GM23248 (cell line): Measurements from ENCODE around the gene TFRC. TPM values are rescaled to one million over a fixed set of nuclear protein-coding genes. Genes with fewer than 3 reads are reported as not detected.

Source experiments
- DNase-seq: peaks from one replicate; pipeline ENCODE4 v3.0.0-alpha.2; 2015
- H2AFZ ChIP-seq: fragments of 200-600 bp; sonication (generic); 2 replicates; pipeline ENCODE4 v1.6.1; 2016; ENCODE audit warnings: antibody characterized with exemption
- H3F3A ChIP-seq: fragments of 200-600 bp; sonication (generic); 2 replicates; pipeline ENCODE4 v1.6.1; 2016; ENCODE audit warnings: mild to moderate bottlenecking, antibody characterized with exemption, mixed run types; ENCODE audit not compliant: insufficient read depth
- H3K27ac ChIP-seq: fragments of 200-600 bp; sonication (generic); 2 replicates; pipeline ENCODE4 v1.5.1; 2016; ENCODE audit warnings: mild to moderate bottlenecking
- H3K27me3 ChIP-seq: fragments of 200-600 bp; sonication (generic); replicated peaks from 2 replicates; pipeline ENCODE4 v1.6.1; 2016; ENCODE audit warnings: mild to moderate bottlenecking; ENCODE audit not compliant: insufficient read depth
- H3K36me3 ChIP-seq: fragments of 200-600 bp; sonication (generic); 2 replicates; pipeline ENCODE4 v1.6.1; 2016; ENCODE audit warnings: low read depth, mild to moderate bottlenecking
- H3K4me1 ChIP-seq: fragments of 200-600 bp; sonication (generic); 2 replicates; pipeline ENCODE4 v1.6.1; 2016; ENCODE audit warnings: mild to moderate bottlenecking; ENCODE audit not compliant: insufficient read depth
- H3K4me2 ChIP-seq: fragments of 200-600 bp; sonication (generic); one replicate; pipeline ENCODE4 v1.6.1; 2016; ENCODE audit warnings: mild to moderate bottlenecking; ENCODE audit not compliant: unreplicated experiment
- H3K4me3 ChIP-seq: fragments of 200-600 bp; sonication (generic); 2 replicates; pipeline ENCODE4 v1.5.1; 2016; ENCODE audit warnings: mild to moderate bottlenecking
- H3K79me2 ChIP-seq: fragments of 200-600 bp; sonication (generic); 2 replicates; pipeline ENCODE4 v1.6.1; 2016; ENCODE audit warnings: mild to moderate bottlenecking; ENCODE audit not compliant: insufficient read depth
- H3K9ac ChIP-seq: fragments of 200-600 bp; sonication (generic); 2 replicates; pipeline ENCODE4 v1.6.1; 2016; ENCODE audit warnings: mild to moderate bottlenecking
- H3K9me2 ChIP-seq: fragments of 200-600 bp; sonication (generic); 2 replicates; pipeline ENCODE4 v1.6.1; 2016; ENCODE audit warnings: mixed run types, mild to moderate bottlenecking, moderate library complexity; ENCODE audit not compliant: insufficient read depth
- H3K9me3 ChIP-seq: fragments of 200-600 bp; sonication (generic); one replicate; pipeline ENCODE4 v1.6.1; 2017; ENCODE audit warnings: low read depth
- H4K20me1 ChIP-seq: fragments of 200-600 bp; sonication (generic); 2 replicates; pipeline ENCODE4 v1.6.0; 2016; ENCODE audit not compliant: insufficient read depth
- EZH2 ChIP-seq: fragments of 200-600 bp; sonication (generic); IDR thresholded peaks from 2 replicates; pipeline ENCODE4 v1.6.1; 2018; ENCODE audit warnings: antibody characterized with exemption, mild to moderate bottlenecking; ENCODE audit not compliant: insufficient read depth, poor library complexity, severe bottlenecking
- EZH2phosphoT487 ChIP-seq: fragments of 200-600 bp; sonication (generic); IDR thresholded peaks from 2 replicates; pipeline ENCODE4 v1.6.1; 2018; ENCODE audit warnings: antibody characterized with exemption, moderate library complexity, mild to moderate bottlenecking, low read depth; ENCODE audit not compliant: insufficient read depth
- WGBS, 2 experiments: methylation state at CpG; one replicate each; pipeline ENCODE4 v1.1.6; 2015 to 2017; ENCODE audit warnings: low lambda C conversion rate in 2 of 2, low coverage in 1 of 2; ENCODE audit errors: missing lambda C conversion rate in 2 of 2; 5-methylcytosine and 5-hydroxymethylcytosine counted together
- in situ Hi-C: fragments of 300-500 bp; cut with MboI; formaldehyde crosslinking; loops from 2 replicates; pipeline ENCODE4 v1.15.0; 2020
- polyA plus RNA-seq: library from polyadenylated mRNA; unstranded; fragments of >200 nt; fragmentation: Nextera tagmentation; extraction: Ambion mirVana; gene quantifications from 2 replicates; pipeline ENCODE4 v1.2.1, GENCODE V29; 2016
- total RNA-seq: library from RNA; depleted of rRNA; stranded (reverse); fragments of >200 nt; shearing (Covaris generic); gene quantifications from 2 replicates; pipeline ENCODE4 v1.2.3, GENCODE V29; 2014

The TFRC gene
- total and polyA plus RNA-seq, 2 experiments from 2014 or later, result 64.1 to 107 TPM

DNA sequence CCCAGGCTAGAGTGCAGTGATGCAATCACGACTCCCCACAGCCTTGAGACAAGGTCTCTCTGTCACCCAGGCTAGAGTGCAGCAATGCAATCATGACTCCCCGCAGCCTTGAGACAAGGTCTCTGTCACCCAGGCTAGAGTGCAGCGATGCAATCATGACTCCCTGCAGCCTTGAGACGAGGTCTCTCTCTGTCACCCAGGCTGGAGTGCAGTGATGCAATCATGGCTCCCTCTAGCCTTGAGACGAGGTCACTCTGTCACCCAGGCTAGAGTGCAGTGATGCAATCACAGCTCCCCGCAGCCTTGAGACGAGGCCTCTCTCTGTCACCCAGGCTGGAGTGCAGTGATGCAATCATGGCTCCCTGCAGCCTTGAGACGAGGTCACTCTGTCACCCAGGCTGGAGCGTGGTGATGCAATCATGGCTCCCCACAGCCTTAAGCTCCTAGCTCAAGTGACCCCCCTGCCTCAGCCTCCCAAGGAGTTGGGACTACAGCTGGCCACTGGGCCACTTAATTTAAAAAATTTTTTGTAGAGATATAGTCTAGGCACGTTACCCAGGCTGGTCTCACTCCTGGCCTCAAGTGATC is 26.1 kb downstream of the TFRC start:
- WGBS, 2 experiments, result 82% methylated on average over 8 to 10 of the region's 10 CpGs
- no peaks in the 10 kb centered on the region for H4K20me1 ChIP-seq
- no peak for DNase-seq

DNA sequence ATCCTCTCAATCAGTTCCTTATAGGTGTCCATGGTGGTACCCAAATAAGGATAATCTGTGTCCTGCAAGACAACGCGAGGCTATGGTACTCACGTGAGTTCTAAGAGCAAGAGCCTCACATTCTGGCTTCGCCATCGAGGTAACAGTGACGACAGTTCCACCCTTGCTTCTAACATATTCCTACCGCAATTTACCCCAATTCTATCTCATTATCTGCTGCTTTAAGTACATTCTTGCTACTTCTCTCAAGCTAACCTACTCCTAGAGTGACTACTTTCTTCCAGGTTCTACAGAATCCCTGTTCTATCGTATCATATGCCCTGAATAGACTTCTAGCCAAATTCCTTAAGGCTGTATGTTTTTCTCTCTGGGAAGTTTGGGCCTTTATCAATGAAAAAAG is 26.6 kb downstream of the TFRC start:
- in situ Hi-C loops, result loop anchor here (25.0 kb wide), 1 partner anchor 457 kb away; the partner anchor contains the start of genes RNF168 and SMCO1
- Histone ChIP-seq H3K4me1 (no peaks in the 10 kb centered on the region), H3K36me3 (peaks cover 73% of the 10 kb centered on the region), H3K9ac (no peak overlapping the region), H3K27ac (no peak overlapping the region), H3K9me3 (no peaks in the 10 kb centered on the region), H3K27me3 (no peaks in the 10 kb centered on the region), H4K20me1 (no peaks in the 10 kb centered on the region), H3K4me2 (no peak overlapping the region), H3K9me2 (no peaks in the 10 kb centered on the region), H3K4me3 (no peak overlapping the region), H3F3A (peaks cover 7% of the 10 kb centered on the region; the same call in 1 of the 2 replicates), H3K79me2 (no peaks in the 10 kb centered on the region), H2AFZ (no peak overlapping the region)
- TF ChIP-seq EZH2 (no peak), EZH2phosphoT487 (no peak)
- WGBS, 2 experiments, result 94 to 97% methylated on average over 8 of the region's 8 CpGs
- no peak for DNase-seq

More for the DNA sequence above, 26.1 kb downstream of the TFRC start:
- Histone ChIP-seq H3K4me1 (no peaks in the 10 kb centered on the region), H3K9me3 (no peaks in the 10 kb centered on the region), H2AFZ (no peak overlapping the region), H3K27me3 (no peaks in the 10 kb centered on the region), H3K9me2 (no peaks in the 10 kb centered on the region), H3K9ac (no peak overlapping the region), H3K36me3 (peaks cover 69% of the 10 kb centered on the region), H3F3A (0 out of 2 replicates have a peak, but pooled peaks cover 2% of the 10 kb centered on the region), H3K4me3 (no peak overlapping the region), H3K4me2 (no peak overlapping the region), H3K27ac (no peak overlapping the region), H3K79me2 (no peaks in the 10 kb centered on the region)
- in situ Hi-C loops, result loop anchor here (25.0 kb wide), 1 partner anchor 457 kb away; the partner anchor contains the start of genes RNF168 and SMCO1
- no peak for TF ChIP-seq EZH2
- TF ChIP-seq EZH2phosphoT487, result no peak

DNA sequence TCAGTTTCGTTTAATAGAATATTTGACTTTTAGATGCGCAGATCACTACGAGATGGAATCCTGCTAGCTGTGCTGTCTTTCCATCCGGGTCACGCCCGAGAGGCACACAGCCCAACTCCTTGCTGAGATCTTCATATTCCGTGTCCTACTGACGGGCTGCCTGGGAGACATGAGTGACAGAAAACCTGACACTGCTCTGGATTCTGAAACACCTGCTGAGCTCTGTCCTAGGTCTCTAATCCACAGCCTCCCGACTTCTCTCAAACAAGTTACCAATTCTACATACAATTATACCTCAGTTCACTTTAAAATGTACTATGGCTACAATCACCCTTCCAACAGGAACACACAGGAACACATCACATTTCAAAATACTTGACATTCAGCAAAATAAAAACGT is 27.2 kb downstream of the TFRC start:
- H3K9ac ChIP-seq, result no peak overlapping the region
- H3K27ac ChIP-seq, result no peak overlapping the region
- peaks cover 11% of the 10 kb centered on the region; the same call in 1 of the 2 replicates for H3F3A ChIP-seq
- DNase-seq, result no peak
- no peaks in the 10 kb centered on the region for H3K9me2 ChIP-seq
- no peaks in the 10 kb centered on the region for H3K79me2 ChIP-seq
- H3K4me3 ChIP-seq, result no peak overlapping the region
- H2AFZ ChIP-seq, result no peak overlapping the region
- no peak overlapping the region for H3K4me2 ChIP-seq
- H3K9me3 ChIP-seq, result no peaks in the 10 kb centered on the region
- peaks cover 70% of the 10 kb centered on the region for H3K36me3 ChIP-seq
- no peaks in the 10 kb centered on the region for H4K20me1 ChIP-seq
- no peak for TF ChIP-seq EZH2phosphoT487
- TF ChIP-seq EZH2, result no peak
- 93 to 96% methylated on average over 10 of the region's 10 CpGs for WGBS, 2 experiments
- in situ Hi-C loops, result loop anchor here (25.0 kb wide), 1 partner anchor 458 kb away; the partner anchor contains the start of genes RNF168 and SMCO1
- no peaks in the 10 kb centered on the region for H3K27me3 ChIP-seq
- no peaks in the 10 kb centered on the region for H3K4me1 ChIP-seq

DNA sequence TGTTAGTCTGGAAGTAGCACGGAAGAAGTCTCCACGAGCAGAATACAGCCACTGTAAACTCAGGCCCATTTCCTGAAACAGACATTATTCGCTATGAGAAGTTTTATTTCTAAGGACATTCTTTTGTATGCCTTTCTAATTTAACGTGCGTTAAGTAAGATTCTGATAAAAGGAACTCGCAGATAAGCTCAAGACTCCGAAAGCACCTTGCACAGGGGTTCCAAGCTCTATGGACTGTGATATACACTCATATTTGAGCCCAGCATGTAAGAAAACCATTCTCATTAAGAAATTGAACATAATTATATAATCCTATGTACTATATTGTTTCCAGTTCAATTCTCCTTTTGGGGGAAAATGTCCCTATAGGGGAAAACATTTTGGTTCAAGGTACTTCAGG is 28.4 kb downstream of the TFRC start:
- Histone ChIP-seq H3F3A (peaks cover 18% of the 10 kb centered on the region; the same call in 1 of the 2 replicates), H3K9me2 (no peaks in the 10 kb centered on the region), H3K27ac (no peak overlapping the region), H3K4me3 (no peak overlapping the region), H3K36me3 (peaks cover 70% of the 10 kb centered on the region), H4K20me1 (no peaks in the 10 kb centered on the region), H2AFZ (no peak overlapping the region), H3K79me2 (no peaks in the 10 kb centered on the region), H3K27me3 (no peaks in the 10 kb centered on the region), H3K9ac (no peak overlapping the region), H3K4me1 (no peaks in the 10 kb centered on the region), H3K9me3 (no peaks in the 10 kb centered on the region), H3K4me2 (no peak overlapping the region)
- DNase-seq, result no peak
- TF ChIP-seq EZH2 (no peak), EZH2phosphoT487 (no peak)
- 97 to 98% methylated on average over 7 of the region's 7 CpGs for WGBS, 2 experiments
- in situ Hi-C loops, result loop anchor here (25.0 kb wide), 1 partner anchor 459 kb away; the partner anchor contains the start of genes RNF168 and SMCO1
